GM12892 (cell line): Measurements from ENCODE around the gene MOCOS.

Experiments used
- POLR2A ChIP-seq: IDR thresholded peaks from 2 replicates; pipeline ENCODE4 v1.6.1; 2011; ENCODE audit warnings: low read depth, low read length, control low read depth
- POLR2AphosphoS5 ChIP-seq: IDR thresholded peaks from 2 replicates; pipeline ENCODE4 v1.6.1; 2011; ENCODE audit warnings: low read depth, low read length, control low read depth
- TAF1 ChIP-seq: IDR thresholded peaks from 2 replicates; pipeline ENCODE4 v1.6.1; 2011; ENCODE audit warnings: low read depth, mild to moderate bottlenecking, control low read depth, low read length, borderline replicate concordance

GRCh38 chr18:36196238-36196995 lies 9.1 kb downstream of the MOCOS start:
- TF ChIP-seq POLR2A (no peak), TAF1 (no peak), POLR2AphosphoS5 (no peak)
